ENCODE measurements around the gene IPPK.
"Not testable (repeated sequence)": the region's sequence is repeated elsewhere in the genome, so short reads cannot be mapped to it uniquely, and the experiment has no call there.

IPPK gene

GRCh38 chr9:92601451-92601850, 68.5 kb downstream of the IPPK start:
- no peak for DNase-seq (ENCODE audit: low read depth)
- no peak overlapping the region for H3K4me3 ChIP-seq (ENCODE audit: low read depth, low read length)
- TF ChIP-seq, protein P1, sequence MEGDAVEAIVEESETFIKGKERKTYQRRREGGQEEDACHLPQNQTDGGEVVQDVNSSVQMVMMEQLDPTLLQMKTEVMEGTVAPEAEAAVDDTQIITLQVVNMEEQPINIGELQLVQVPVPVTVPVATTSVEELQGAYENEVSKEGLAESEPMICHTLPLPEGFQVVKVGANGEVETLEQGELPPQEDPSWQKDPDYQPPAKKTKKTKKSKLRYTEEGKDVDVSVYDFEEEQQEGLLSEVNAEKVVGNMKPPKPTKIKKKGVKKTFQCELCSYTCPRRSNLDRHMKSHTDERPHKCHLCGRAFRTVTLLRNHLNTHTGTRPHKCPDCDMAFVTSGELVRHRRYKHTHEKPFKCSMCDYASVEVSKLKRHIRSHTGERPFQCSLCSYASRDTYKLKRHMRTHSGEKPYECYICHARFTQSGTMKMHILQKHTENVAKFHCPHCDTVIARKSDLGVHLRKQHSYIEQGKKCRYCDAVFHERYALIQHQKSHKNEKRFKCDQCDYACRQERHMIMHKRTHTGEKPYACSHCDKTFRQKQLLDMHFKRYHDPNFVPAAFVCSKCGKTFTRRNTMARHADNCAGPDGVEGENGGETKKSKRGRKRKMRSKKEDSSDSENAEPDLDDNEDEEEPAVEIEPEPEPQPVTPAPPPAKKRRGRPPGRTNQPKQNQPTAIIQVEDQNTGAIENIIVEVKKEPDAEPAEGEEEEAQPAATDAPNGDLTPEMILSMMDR (IDR thresholded peaks at IDR 0.05; ENCODE audit: insufficient read depth, low read depth, low read length, missing control alignments), result no peak

- TF ChIP-seq, protein P1 (IDR thresholded peaks at IDR 0.05; ENCODE audit: insufficient read depth, low read depth, low read length, missing control alignments), result no peak
- no peak overlapping the region for H3K4me3 ChIP-seq (ENCODE audit: low read depth, low read length)
- no peak for DNase-seq (ENCODE audit: low read depth)
Measured at GRCh38 chr9:92600462-92601261, 69.3 kb downstream of the IPPK start.

GRCh38 chr9:92599938-92600461, 69.9 kb downstream of the IPPK start:
- DNase-seq (ENCODE audit: low read depth), result no peak
- TF ChIP-seq, protein P1 (IDR thresholded peaks at IDR 0.05; ENCODE audit: insufficient read depth, low read depth, low read length, missing control alignments), result no peak
- no peak overlapping the region for H3K4me3 ChIP-seq (ENCODE audit: low read depth, low read length)

- DNase-seq (ENCODE audit: low read depth), result no peak
- TF ChIP-seq, protein P1 (IDR thresholded peaks at IDR 0.05; ENCODE audit: insufficient read depth, low read depth, low read length, missing control alignments), result no peak
- H3K4me3 ChIP-seq (ENCODE audit: low read depth, low read length), result no peak overlapping the region
Measured at GRCh38 chr9:92598382-92598781, 71.5 kb downstream of the IPPK start.

DNA sequence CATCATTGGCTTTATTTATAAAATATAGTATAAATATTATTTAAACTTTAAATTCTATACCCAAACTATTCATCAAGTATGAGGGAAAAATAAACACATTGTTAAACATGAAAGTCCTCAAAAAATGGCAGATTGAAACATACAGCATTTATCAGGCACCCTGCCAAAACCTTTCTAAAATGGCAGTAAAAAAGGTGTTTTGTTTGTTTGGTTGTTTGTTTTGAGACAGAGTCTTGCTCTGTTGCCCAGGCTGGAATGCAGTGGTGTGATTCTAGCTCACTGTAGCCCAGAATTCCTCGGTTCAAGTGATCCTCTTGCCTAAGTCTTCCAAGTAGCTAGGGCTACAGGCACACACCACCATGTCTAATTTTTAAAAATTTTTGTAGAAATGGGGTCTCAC, 74.0 kb downstream of the IPPK start:
- TF ChIP-seq, protein P1 (IDR thresholded peaks at IDR 0.05; ENCODE audit: insufficient read depth, low read depth, low read length, missing control alignments), result no peak
- no peak for DNase-seq (ENCODE audit: low read depth)
- no peak overlapping the region for H3K4me3 ChIP-seq (ENCODE audit: low read depth, low read length)

- not testable (repeated sequence) for H3K4me3 ChIP-seq (ENCODE audit: low read depth, low read length); DNase-seq (ENCODE audit: low read depth)
Measured at GRCh38 chr9:92595075-92595474, 74.9 kb downstream of the IPPK start.

- TF ChIP-seq, protein P1 (IDR thresholded peaks at IDR 0.05; ENCODE audit: insufficient read depth, low read depth, low read length, missing control alignments), result no peak
- DNase-seq (ENCODE audit: low read depth), result no peak
- H3K4me3 ChIP-seq (ENCODE audit: low read depth, low read length), result no peak overlapping the region
Measured at GRCh38 chr9:92592946-92593861, 76.7 kb downstream of the IPPK start.

Measured in GM12865 (cell line).